HG02588 (cell line): ENCODE data around the gene HECTD1.
"Not testable (repeated sequence)": the region's sequence is repeated elsewhere in the genome, so short reads cannot be mapped to it uniquely, and the experiment has no call there.

Experiments
- ATAC-seq: cut with Tn5 transposase; IDR thresholded peaks from one replicate; pipeline ENCODE4 v1.9.1; 2021; ENCODE audit warnings: mild to moderate bottlenecking, moderate library complexity; ENCODE audit not compliant: unreplicated experiment

Gene HECTD1

GRCh38 chr14:31196839-31197492 lies 10.6 kb downstream of the HECTD1 start:
- ATAC-seq = no peak

GRCh38 chr14:31194661-31195060 lies 12.9 kb downstream of the HECTD1 start:
- ATAC-seq = no peak

- ATAC-seq = no peak
Measured at GRCh38 chr14:31194095-31194494, 13.5 kb downstream of the HECTD1 start.

GRCh38 chr14:31192544-31192943 lies 15.0 kb downstream of the HECTD1 start:
- not testable (repeated sequence) for ATAC-seq

- no peak for ATAC-seq
Measured at GRCh38 chr14:31190717-31191263, 16.8 kb downstream of the HECTD1 start.

- no peak for ATAC-seq
Measured at GRCh38 chr14:31190219-31190603, 17.4 kb downstream of the HECTD1 start.

GRCh38 chr14:31189346-31190218 lies 18.0 kb downstream of the HECTD1 start:
- ATAC-seq = no peak

- no peak for ATAC-seq
Measured at GRCh38 chr14:31188744-31189143, 18.8 kb downstream of the HECTD1 start.

GRCh38 chr14:31182016-31182415 lies 25.6 kb downstream of the HECTD1 start:
- not testable (repeated sequence) for ATAC-seq

- no peak for ATAC-seq
Measured at GRCh38 chr14:31181271-31181670, 26.3 kb downstream of the HECTD1 start.

- no peak for ATAC-seq
Measured at GRCh38 chr14:31180299-31181051, 27.1 kb downstream of the HECTD1 start.

GRCh38 chr14:31174433-31174832 lies 33.2 kb downstream of the HECTD1 start:
- no peak for ATAC-seq

GRCh38 chr14:31173120-31173837 lies 34.3 kb downstream of the HECTD1 start:
- ATAC-seq = no peak

GRCh38 chr14:31172084-31172483 lies 35.5 kb downstream of the HECTD1 start:
- no peak for ATAC-seq

- no peak for ATAC-seq
Measured at GRCh38 chr14:31170411-31170810, 37.2 kb downstream of the HECTD1 start.

GRCh38 chr14:31169877-31170276 lies 37.7 kb downstream of the HECTD1 start:
- ATAC-seq = no peak

- ATAC-seq = no peak
Measured at GRCh38 chr14:31167032-31167431, 40.6 kb downstream of the HECTD1 start.

- no peak for ATAC-seq
Measured at GRCh38 chr14:31166271-31166561, 41.4 kb downstream of the HECTD1 start.

- ATAC-seq = no peak
Measured at GRCh38 chr14:31164115-31164514, 43.5 kb downstream of the HECTD1 start.

GRCh38 chr14:31162910-31163649 lies 44.5 kb downstream of the HECTD1 start:
- ATAC-seq = no peak
